NCI-H1436 (cell line): Measurements from ENCODE around the gene HS3ST2.
"Not testable (repeated sequence)": the region's sequence is repeated elsewhere in the genome, so short reads cannot be mapped to it uniquely, and the experiment has no call there.

Source experiments
- DNase-seq: peaks from one replicate; lab custom pipeline; 2025; lab: John Stamatoyannopoulos, UW

The HS3ST2 gene

GRCh38 chr16:22813223-22813947 is 577 bp upstream of the HS3ST2 start:
- DNase-seq: no peak

GRCh38 chr16:22814711-22815105 is 746 bp downstream of the HS3ST2 start:
- no peak for DNase-seq

GRCh38 chr16:22815863-22816262 is 1.9 kb downstream of the HS3ST2 start:
- no peak for DNase-seq

- no peak for DNase-seq
These were observed 2.5 kb downstream of the HS3ST2 start for GRCh38 chr16:22816475-22816874.

- DNase-seq: not testable (repeated sequence)
These were observed 4.8 kb downstream of the HS3ST2 start for GRCh38 chr16:22818736-22819135.

GRCh38 chr16:22838681-22839080 is 24.7 kb downstream of the HS3ST2 start:
- DNase-seq: no peak

GRCh38 chr16:22842031-22842430 is 28.1 kb downstream of the HS3ST2 start:
- DNase-seq: not testable (repeated sequence)

- DNase-seq: no peak
These were observed 29.2 kb downstream of the HS3ST2 start for GRCh38 chr16:22843122-22843521.

GRCh38 chr16:22843856-22844255 is 29.9 kb downstream of the HS3ST2 start:
- DNase-seq: no peak

GRCh38 chr16:22844416-22844815 is 30.5 kb downstream of the HS3ST2 start:
- DNase-seq: no peak

- DNase-seq: no peak
These were observed 33.1 kb downstream of the HS3ST2 start for GRCh38 chr16:22847100-22847499.

GRCh38 chr16:22847690-22848089 is 33.7 kb downstream of the HS3ST2 start:
- DNase-seq: no peak

GRCh38 chr16:22848451-22848850 is 34.5 kb downstream of the HS3ST2 start:
- no peak for DNase-seq

GRCh38 chr16:22849517-22849916 is 35.6 kb downstream of the HS3ST2 start:
- no peak for DNase-seq

- DNase-seq: no peak
These were observed 41.3 kb downstream of the HS3ST2 start for GRCh38 chr16:22855231-22855630.

- no peak for DNase-seq
These were observed 43.5 kb downstream of the HS3ST2 start for GRCh38 chr16:22857296-22858025.

GRCh38 chr16:22859925-22860324 is 46.0 kb downstream of the HS3ST2 start:
- no peak for DNase-seq

- DNase-seq: no peak
These were observed 47.6 kb downstream of the HS3ST2 start for GRCh38 chr16:22861580-22861979.

GRCh38 chr16:22862046-22862445 is 48.1 kb downstream of the HS3ST2 start:
- no peak for DNase-seq

- DNase-seq: no peak
These were observed 50.4 kb downstream of the HS3ST2 start for GRCh38 chr16:22864375-22864774.

GRCh38 chr16:22868593-22869224 is 54.7 kb downstream of the HS3ST2 start:
- DNase-seq: no peak

- DNase-seq: no peak
These were observed 57.9 kb downstream of the HS3ST2 start for GRCh38 chr16:22871861-22872260.

- DNase-seq: no peak
These were observed 60.4 kb downstream of the HS3ST2 start for GRCh38 chr16:22874394-22874793.
